NCI-H510A treated with DMSO at 0.1 percent for 48 hours (cell line): Measurements from ENCODE around the gene TTYH3.

Experiments used
- DNase-seq: peaks from one replicate; lab custom pipeline; 2025; lab: John Stamatoyannopoulos, UW

Gene TTYH3

GRCh38 chr7:2616387-2617324 is 15.1 kb upstream of the TTYH3 start:
- no peak for DNase-seq

DNA sequence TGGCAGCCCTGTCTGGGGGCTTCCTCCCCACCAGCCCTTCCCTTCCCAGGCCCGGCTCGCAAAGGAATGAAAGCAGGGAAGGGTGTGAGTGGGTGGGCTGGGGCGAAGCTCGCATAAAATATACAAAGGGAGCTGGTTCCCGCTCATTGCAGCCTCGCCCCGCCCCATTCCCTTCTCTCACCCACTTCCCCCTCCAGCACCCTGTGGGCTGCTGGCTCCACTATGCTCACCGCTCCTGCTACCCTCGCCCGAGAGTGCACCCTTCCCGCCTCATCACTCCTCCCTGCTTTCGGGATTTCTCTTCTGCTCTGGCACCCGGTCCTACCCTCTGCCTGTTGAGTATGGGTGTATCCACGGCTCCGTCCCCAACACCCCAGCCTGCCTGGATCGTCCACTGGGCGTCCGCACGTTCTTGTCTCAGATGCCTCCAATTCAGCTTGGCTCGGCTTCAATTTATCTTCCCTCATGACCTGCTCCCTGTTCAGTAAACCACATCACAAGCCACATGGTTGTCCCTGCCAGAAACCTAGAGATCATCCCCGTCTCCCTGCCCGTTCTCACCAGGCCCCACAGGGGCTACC is 14.4 kb upstream of the TTYH3 start:
- no peak for DNase-seq

DNA sequence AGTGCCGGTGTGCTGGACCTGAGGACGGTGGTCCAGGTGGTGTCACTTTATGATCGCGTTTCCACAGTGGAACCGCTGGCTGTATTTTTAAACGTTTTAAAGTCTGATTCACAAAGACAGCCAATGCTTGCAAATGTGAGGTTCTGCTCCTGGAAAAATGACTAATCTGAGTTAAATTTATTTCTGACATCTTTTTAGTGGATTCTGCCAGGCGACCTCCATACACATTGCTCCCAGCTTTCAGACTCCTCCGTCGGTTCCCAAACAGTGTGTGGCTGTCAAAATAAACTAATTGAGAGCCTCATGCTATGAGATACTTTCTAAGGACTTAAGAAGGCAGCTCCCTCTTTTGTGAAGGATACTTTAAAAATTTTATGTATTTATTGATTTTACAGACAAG is 12.7 kb upstream of the TTYH3 start:
- no peak for DNase-seq

DNA sequence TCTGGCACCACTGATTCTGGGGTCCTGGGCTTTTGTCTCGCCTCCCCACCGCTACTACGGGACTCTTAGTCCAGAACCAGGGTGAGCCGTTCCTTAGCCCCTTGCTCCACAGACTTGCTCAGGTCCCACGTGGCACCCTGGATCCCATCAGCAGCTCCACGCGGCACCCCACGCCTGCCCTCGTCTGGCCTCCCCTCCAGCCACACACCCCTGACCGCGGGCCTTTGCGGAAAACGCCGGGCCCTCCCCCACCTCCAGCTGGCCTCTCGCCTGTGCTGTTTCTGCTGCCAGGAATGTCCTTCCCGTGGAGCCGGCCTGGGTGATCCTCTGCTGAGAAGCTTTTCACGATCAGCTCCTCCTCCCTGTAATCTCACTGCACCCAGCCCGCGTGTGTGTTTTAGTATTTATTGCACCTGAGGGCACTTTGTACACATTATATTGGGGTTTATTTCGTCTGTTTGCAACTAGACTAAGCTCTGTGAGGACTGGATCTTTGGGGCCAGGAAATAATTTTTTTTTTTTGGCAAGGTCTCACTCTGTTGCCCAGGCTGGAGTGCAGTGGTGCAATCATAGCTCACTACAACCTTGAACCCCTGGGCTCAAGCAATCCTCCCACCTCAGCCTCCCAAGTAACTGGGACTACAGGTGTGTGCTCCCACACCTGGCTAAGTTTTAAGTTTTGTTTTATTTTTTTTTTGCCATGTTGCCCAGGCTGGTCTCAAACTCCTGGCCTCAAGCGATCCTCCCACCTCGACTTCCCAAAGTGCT is 10.5 kb upstream of the TTYH3 start:
- no peak for DNase-seq

GRCh38 chr7:2621948-2622640 is 9.7 kb upstream of the TTYH3 start:
- DNase-seq, result no peak

DNA sequence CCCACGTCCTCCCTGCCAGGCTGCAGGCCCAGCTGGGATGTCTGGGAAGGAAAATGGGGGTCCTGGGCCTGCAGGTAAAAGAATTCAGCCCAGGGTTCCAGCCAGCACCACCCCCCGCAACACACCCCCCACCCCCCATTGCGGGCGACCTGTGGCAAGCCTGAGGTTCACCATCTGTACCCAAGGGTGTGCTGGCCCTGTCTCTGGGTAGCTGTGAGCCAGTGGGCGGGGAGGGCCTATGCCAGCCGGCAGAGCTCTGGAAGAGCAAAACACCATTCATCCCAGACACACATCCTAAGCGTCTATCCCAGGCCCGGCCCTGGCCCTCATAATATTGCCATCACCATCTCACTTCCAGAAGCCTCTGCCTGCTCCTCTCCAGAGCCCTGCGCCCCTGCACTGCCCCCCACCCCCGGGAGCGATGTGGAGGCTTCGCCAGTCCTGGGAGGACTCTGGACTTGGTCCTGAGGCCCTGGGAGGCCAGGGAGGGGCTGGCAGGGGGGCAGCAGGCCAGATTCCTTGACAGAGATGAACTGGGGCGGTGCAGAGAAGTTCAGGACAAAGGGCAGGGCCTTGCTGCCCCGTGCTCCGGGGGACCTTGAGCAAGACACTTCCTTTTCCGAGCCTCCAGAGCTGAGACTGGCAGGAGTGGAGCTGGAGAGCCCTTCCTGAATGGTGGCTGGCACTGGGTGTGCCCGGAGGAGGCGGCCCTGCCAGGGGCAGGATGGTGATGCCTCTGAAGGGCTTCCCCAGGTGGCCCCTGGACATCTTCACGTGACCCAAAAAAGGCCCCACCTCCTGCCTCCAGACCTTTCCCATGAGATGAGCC is 8.7 kb upstream of the TTYH3 start:
- DNase-seq, result no peak

DNA sequence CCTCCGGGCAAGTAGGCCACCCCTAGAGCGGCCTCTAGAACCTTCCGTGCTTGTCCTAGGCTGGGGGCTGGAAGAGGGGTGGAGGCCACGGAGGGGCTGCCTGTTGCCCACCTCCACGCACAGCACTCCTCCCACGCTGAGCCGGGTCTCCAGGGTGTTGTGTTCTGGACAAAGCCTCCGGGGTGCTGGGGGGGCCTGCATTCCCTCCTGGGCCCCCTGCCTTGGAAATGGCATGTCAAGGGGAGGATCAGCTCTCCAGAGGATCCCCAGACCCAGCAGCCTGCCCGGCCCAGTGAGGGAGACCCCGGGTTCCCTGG is 8.1 kb upstream of the TTYH3 start:
- no peak for DNase-seq

- DNase-seq, result no peak
These were observed 7.4 kb upstream of the TTYH3 start for GRCh38 chr7:2624293-2624886.

- no peak for DNase-seq
These were observed 5.2 kb upstream of the TTYH3 start for GRCh38 chr7:2626498-2627117.

GRCh38 chr7:2627258-2628129 is 4.3 kb upstream of the TTYH3 start:
- no peak for DNase-seq

GRCh38 chr7:2628130-2628482 is 3.7 kb upstream of the TTYH3 start:
- DNase-seq, result no peak

DNA sequence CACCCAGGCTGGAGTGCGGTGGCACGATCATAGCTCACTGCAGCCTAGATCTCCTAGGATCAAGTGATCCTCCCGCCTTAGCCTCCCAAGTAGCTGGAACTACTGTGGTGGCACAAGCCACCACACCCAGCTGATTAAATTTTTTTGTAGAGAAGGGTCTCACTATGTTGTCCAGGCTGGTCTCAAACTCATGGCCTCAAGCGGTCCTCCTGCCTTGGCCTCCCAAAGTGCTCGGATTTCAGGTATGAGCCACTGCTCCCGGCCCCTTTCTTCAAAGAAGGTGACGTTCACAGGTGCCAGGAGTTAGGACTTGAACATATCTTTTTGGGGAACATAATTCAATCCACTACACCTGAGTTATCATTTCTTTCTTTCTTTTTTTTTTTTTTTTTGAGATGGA is 2.9 kb upstream of the TTYH3 start:
- DNase-seq, result no peak

DNA sequence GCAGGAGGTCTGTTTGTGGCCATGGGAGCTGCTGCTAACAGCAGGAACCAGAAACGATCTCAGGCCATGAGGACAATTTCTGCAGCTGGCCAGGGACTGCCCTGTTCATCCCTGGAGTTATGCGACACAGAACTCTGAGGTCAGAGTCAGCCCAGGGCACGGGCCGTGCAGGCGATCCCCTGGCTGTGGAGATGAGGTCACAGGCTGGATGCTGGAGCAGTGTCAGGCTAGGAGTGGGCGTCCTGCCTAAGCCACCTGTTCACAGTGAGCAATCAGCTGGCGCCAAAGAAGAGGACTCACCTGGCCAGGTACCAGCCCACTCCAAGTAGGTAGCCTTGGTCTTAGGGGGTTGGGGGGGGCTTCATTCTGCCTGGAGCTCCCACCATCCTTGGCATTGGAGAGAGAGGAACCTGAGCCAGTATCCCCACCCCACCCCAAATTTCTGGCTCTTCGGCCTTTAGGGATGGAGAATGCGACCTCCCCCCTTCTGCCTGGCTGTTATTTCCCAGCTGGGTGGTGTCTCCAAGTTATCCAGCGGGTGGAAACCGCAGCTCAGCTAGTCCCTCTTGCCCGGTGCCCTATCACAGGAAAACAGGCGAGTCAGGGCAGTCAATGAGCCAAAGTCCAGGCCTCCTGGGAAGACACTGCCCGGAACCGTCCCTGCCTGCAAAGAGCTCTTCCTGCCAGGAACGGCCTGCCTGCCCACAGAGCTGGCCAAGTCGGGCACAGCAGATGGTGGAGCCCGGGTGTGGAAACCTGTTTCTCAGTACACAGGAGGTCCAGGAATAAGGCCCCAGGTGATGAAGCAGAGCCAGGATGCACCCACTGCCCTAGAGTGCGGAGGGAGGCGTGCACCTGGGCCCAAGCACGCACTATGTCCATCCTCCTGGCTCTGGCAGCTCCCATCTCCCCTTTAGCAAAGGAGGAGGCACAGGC is 1.8 kb upstream of the TTYH3 start:
- DNase-seq, result peak; percentile 33

DNA sequence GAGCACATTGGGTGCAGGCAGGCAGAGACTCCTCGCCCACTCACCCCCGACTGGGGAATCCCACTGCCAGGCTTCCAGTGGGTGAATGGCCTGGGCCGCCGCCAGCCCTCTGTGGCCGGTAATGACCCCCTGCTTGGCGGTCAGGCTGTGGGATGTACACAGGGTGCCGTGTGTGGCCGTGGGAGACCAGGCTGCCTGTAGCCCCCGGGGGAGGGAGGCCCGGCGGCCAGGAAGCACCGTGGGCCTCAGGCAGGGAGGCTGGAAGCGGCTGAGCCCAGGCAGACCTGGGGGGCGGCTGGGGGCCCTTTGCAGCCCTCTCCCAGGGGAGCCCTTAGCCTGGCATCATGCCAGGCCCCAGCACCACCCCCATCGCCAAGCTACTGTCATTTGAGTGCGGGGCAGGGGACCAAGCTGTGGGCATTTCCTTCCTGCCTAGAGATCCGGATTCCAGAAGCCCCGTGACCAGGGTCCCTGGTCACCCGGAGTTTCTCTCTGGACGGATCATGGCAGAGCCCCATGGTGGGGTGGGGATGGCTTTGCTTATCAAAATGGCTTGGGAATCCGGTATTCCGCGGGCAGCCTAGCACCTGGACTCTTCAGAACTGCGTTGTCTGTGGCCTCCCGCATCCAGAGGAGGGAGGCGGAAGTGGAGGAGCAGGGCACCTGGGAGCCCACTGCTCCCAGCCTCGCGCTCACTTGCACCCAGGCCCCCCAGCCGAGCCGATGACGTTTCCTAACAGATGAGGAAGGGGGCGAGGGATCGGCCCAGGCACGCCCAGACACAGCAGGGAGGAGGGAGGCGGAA is 1.1 kb downstream of the TTYH3 start:
- DNase-seq, result peak; percentile 61

DNA sequence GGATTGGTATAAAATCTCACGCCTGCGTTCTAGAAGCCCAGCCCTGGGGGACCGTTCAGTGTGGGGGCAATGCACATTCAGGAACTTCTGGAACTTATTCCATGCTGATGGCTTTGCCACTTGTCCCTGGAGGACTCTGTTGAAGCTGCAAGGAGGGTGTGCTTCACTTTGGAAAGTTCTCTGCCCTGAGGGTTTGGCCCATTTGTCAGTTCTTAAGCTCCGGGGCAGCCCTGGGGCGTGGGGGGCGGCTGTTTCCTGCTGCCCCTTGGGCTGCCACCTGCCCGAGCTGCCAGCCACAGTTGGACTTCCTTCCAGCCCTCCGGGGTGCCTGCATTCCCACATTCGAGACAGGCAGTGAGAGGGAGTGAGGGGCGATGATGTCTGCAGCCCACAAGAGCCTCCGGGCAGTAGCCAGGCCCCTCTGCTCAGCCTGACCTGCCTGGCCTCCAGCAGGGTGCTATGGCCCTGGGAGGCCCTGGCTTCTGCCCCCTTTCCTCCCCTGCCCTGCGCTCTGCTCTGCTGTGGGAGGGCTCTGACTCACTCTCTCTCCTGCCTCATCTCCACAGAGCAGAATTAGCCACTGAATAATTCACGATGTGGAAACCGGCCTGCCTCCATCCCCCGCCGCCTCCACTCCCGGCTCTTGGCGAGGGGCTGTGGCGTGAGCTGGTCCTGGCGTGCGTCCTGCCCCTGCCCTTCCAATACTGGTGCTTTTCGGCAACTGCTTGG is 1.9 kb downstream of the TTYH3 start:
- DNase-seq, result no peak

DNA sequence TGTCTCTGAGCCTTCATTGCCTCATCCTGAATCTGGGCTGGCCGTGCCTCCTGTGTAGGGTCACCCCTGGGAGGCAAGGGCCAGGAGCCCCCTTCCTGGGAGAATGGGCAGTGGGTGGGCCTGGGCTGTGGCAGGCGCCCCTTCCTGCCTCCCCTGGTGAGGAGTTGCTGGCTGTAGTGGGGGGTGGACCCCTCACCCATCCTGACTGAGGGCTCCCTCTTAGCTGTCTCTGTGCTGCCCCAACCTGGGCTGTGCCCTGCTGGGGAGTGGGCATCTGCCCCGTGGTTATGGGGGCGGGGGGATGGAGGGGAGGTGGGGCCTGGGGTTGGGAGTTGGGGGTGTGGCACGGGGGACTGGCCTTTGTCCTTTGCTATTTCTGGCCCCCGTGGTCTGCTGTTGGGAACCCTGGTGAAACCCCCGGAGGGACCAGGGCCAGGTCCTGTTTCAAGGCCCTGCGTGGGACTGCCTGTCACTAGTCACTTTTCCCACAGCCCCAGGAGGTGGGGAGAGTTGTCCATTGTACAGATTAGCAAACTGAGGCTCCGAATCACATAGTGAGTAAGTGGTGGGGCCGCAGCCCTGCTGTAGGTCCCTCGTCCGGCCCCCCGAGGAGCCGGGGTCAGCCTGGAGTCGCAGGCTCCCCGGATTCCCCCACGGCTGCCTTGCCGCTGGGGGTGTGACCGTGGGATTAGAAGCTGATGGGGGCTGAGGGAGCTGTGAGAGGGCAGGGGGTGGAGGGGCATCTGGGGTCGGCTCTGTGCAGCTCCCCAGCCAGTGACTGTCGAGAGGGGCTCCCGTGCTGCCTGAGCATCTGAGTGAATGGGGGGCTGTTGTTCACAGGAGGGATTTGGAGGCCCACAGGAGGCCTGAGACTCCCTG is 2.7 kb downstream of the TTYH3 start:
- DNase-seq, result no peak
